SHP77 (cell line): ENCODE results near the gene SETD1B.

Source experiments
- DNase-seq, 2 experiments: peaks; one replicate each; lab custom pipeline; 2025; lab: John Stamatoyannopoulos, UW

SETD1B gene

GRCh38 chr12:121807642-121808347 lies 4.0 kb downstream of the SETD1B start:
- DNase-seq, result no peak

- DNase-seq, result no peak
These were observed 4.8 kb downstream of the SETD1B start for GRCh38 chr12:121808623-121809022.

- no peak for DNase-seq
These were observed 5.9 kb downstream of the SETD1B start for GRCh38 chr12:121809712-121810116.

GRCh38 chr12:121810234-121810817 lies 6.5 kb downstream of the SETD1B start:
- DNase-seq, result no peak

- no peak for DNase-seq
These were observed 7.1 kb downstream of the SETD1B start for GRCh38 chr12:121810833-121811433.

GRCh38 chr12:121811434-121812319 lies 7.9 kb downstream of the SETD1B start:
- peak; percentile 64 to 69 for DNase-seq

GRCh38 chr12:121812320-121812871 lies 8.6 kb downstream of the SETD1B start:
- DNase-seq, result peak in 1 of 2 experiments; percentile 42

- no peak for DNase-seq
These were observed 9.4 kb downstream of the SETD1B start for GRCh38 chr12:121812921-121813896.

- no peak for DNase-seq
These were observed 10.1 kb downstream of the SETD1B start for GRCh38 chr12:121813951-121814350.

- no peak for DNase-seq
These were observed 10.8 kb downstream of the SETD1B start for GRCh38 chr12:121814429-121815119.

- no peak for DNase-seq
These were observed 11.5 kb downstream of the SETD1B start for GRCh38 chr12:121815263-121815662.

- DNase-seq, result no peak
These were observed 13.3 kb downstream of the SETD1B start for GRCh38 chr12:121816925-121817647.

- no peak for DNase-seq
These were observed 13.8 kb downstream of the SETD1B start for GRCh38 chr12:121817648-121818043.

GRCh38 chr12:121819212-121819949 lies 15.6 kb downstream of the SETD1B start:
- DNase-seq, result no peak

- DNase-seq, result no peak
These were observed 16.2 kb downstream of the SETD1B start for GRCh38 chr12:121820056-121820455.

- no peak for DNase-seq
These were observed 18.7 kb downstream of the SETD1B start for GRCh38 chr12:121822393-121823100.

GRCh38 chr12:121823101-121823726 lies 19.4 kb downstream of the SETD1B start:
- DNase-seq, result no peak

GRCh38 chr12:121823727-121824115 lies 19.9 kb downstream of the SETD1B start:
- DNase-seq, result no peak
